Stimulated activated CD4-positive, alpha-beta T cell treated with anti-CD3 and anti-CD28 coated beads, TNF-alpha, amount 100 ng/mL, for 1 hour (primary cell): ENCODE results near the gene FOSL1.

ENCODE experiments used
- DNase-seq, 3 donors: peaks; one replicate each; pipeline ENCODE4 v3.0.0-alpha.2; 2020; ENCODE audit warnings: low read depth in 3 of 3, low spot score in 1 of 3

Gene FOSL1

GRCh38 chr11:65864706-65865471, 35.3 kb downstream of the FOSL1 start:
- DNase-seq, result no peak

GRCh38 chr11:65863889-65864705, 36.1 kb downstream of the FOSL1 start:
- DNase-seq, result no peak

- DNase-seq, result no peak
Measured at GRCh38 chr11:65862941-65863888, 37.0 kb downstream of the FOSL1 start.

- no peak for DNase-seq
Measured at GRCh38 chr11:65862191-65862735, 37.9 kb downstream of the FOSL1 start.

GRCh38 chr11:65861533-65862183, 38.5 kb downstream of the FOSL1 start:
- DNase-seq, result no peak

GRCh38 chr11:65861165-65861505, 39.1 kb downstream of the FOSL1 start:
- no peak for DNase-seq

GRCh38 chr11:65860278-65861164, 39.7 kb downstream of the FOSL1 start, which contains the start of gene MUS81:
MUS81 (plus strand) TSS chr11:65860433; CDS start chr11:65860754, 321 bp downstream.
- DNase-seq, result peak; percentile 87 to 97 (median 87)

GRCh38 chr11:65859812-65860277, 40.3 kb downstream of the FOSL1 start:
- DNase-seq, result peak in 1 of 3 donors; percentile 29

- DNase-seq, result peak; percentile 90 to 93 (median 92)
Measured at GRCh38 chr11:65859095-65859811, 40.9 kb downstream of the FOSL1 start.

- no peak for DNase-seq
Measured at GRCh38 chr11:65858681-65859087, 41.5 kb downstream of the FOSL1 start.

GRCh38 chr11:65857853-65858680, 42.1 kb downstream of the FOSL1 start, which contains the start of gene CFL1:
CFL1 (minus strand) TSS chr11:65858180; CDS start chr11:65858099, 81 bp downstream.
- DNase-seq, result peak; percentile 90 to 95 (median 94)

- peak in 2 of 3 donors; percentile 40 to 46 for DNase-seq
Measured at GRCh38 chr11:65857500-65857852, 42.7 kb downstream of the FOSL1 start.

GRCh38 chr11:65856689-65857499, 43.3 kb downstream of the FOSL1 start:
- peak; percentile 62 to 65 (median 64) for DNase-seq

GRCh38 chr11:65855927-65856363, 44.2 kb downstream of the FOSL1 start:
- DNase-seq, result no peak

- no peak for DNase-seq
Measured at GRCh38 chr11:65854852-65855837, 45.0 kb downstream of the FOSL1 start.
